HepG2 (cell line): ENCODE data around the gene NDUFV1. TPM values are rescaled to one million over a fixed set of nuclear protein-coding genes. Genes with fewer than 3 reads are reported as not detected.

Source experiments
- ATAC-seq: fragments of 200-7000 bp; cut with Tn5 transposase; 3 replicates; pipeline ENCODE4 v1.9.1; 2020; ENCODE audit warnings: mild to moderate bottlenecking, moderate library complexity
- BruUV-seq: library from RNA; stranded (reverse); fragments of 400-500 nt; replicated peaks from 2 replicates; lab custom pipeline; 2021; lab: Mats Ljungman, UMichigan
- CTCF ChIA-PET: fragments of 300-600 bp; formaldehyde crosslinking; extraction: SDS; loops from one replicate; lab custom pipeline; 2021; ENCODE audit warnings: low total read pairs, inconsistent platforms, low intra/inter-chr PET ratio; lab: Yijun Ruan, JAX
- POLR2A ChIA-PET: fragments of 350-600 bp; sonication (Branson Sonifier 250); formaldehyde crosslinking; loops from one replicate; lab custom pipeline; 2020; ENCODE audit warnings: antibody characterized with exemption, inconsistent platforms; lab: Yijun Ruan, JAX
- DNase-seq: peaks from one replicate; pipeline ENCODE4 v3.0.0-alpha.2; 2015; ENCODE audit warnings: low spot score
- FAIRE-seq: peaks from 3 replicates; lab custom pipeline; 2011; peaks lifted over from hg19 to GRCh38; lab: Jason Lieb, UNC
- H2AFZ ChIP-seq: one replicate; pipeline ENCODE4 v1.6.1; 2011; ENCODE audit warnings: low read length, inconsistent platforms
- H3K27ac ChIP-seq: fragments of 300-600 bp; 3 replicates; pipeline ENCODE4 v1.8.0; 2011; ENCODE audit warnings: mixed run types, mild to moderate bottlenecking, mixed read lengths, low read length, inconsistent platforms; ENCODE audit not compliant: insufficient read depth; ENCODE audit errors: extremely low read length
- H3K27me3 ChIP-seq, 2 experiments: fragments of 200-600 bp in 1 of 2; 2 replicates in 1 of 2; 3 replicates in 1 of 2; pipeline versions ENCODE4 v1.6.0 to v1.8.0; 2011; ENCODE audit warnings: low read length in 2 of 2, mild to moderate bottlenecking in 2 of 2, moderate library complexity in 2 of 2, inconsistent platforms in 1 of 2; ENCODE audit not compliant: insufficient read depth in 2 of 2, control insufficient read depth in 1 of 2
- H3K36me3 ChIP-seq, 2 experiments: fragments of 200-600 bp in 1 of 2; replicated peaks in 1 of 2; 2 replicates in 1 of 2; 3 replicates in 1 of 2; pipeline versions ENCODE4 v1.5.1 to v1.8.0; 2011; ENCODE audit warnings: low read length in 2 of 2, inconsistent platforms in 1 of 2; ENCODE audit not compliant: insufficient read depth in 2 of 2, control insufficient read depth in 1 of 2
- H3K4me1 ChIP-seq: 2 replicates; pipeline ENCODE4 v1.5.1; 2012; ENCODE audit warnings: low read length, inconsistent platforms; ENCODE audit not compliant: insufficient read depth
- H3K4me2 ChIP-seq: 2 replicates; pipeline ENCODE4 v1.6.0; 2011; ENCODE audit warnings: low read depth, low read length, inconsistent platforms
- H3K4me3 ChIP-seq, 3 experiments: fragments of 200-600 bp in 1 of 3; sonication (generic), shearing (Covaris generic) in 1 of 3; replicated peaks in 1 of 3; 2 replicates each; pipeline ENCODE4 v1.5.1; 2011 to 2016; ENCODE audit warnings: low read length in 3 of 3, inconsistent platforms in 2 of 3, low read depth in 2 of 3, mild to moderate bottlenecking in 2 of 3, control low read depth in 1 of 3, mixed read lengths in 1 of 3; ENCODE audit not compliant: insufficient read depth in 1 of 3
- H3K79me2 ChIP-seq: one replicate; pipeline ENCODE4 v1.6.1; 2011; ENCODE audit warnings: low read length, inconsistent platforms; ENCODE audit not compliant: insufficient read depth
- H3K9ac ChIP-seq: 2 replicates; pipeline ENCODE4 v1.6.0; 2011; ENCODE audit warnings: mild to moderate bottlenecking, low read depth, low read length, inconsistent platforms; ENCODE audit not compliant: insufficient read depth
- H3K9me3 ChIP-seq: 2 replicates; pipeline ENCODE4 v1.5.1; 2012; ENCODE audit warnings: mild to moderate bottlenecking, low read length
- H4K20me1 ChIP-seq: 2 replicates; pipeline ENCODE4 v1.6.0; 2011; ENCODE audit warnings: inconsistent platforms, mild to moderate bottlenecking, low read length, moderate library complexity; ENCODE audit not compliant: insufficient read depth
- ARHGAP35 ChIP-seq: sonication (generic); formaldehyde crosslinking; IDR thresholded peaks from 2 replicates; pipeline ENCODE4 v1.9.0; 2022; ENCODE audit warnings: mild to moderate bottlenecking, inconsistent platforms, moderate library complexity, missing genetic modification reagents, borderline replicate concordance
- ARID4A ChIP-seq: sonication (generic); formaldehyde crosslinking; IDR thresholded peaks from 2 replicates; pipeline ENCODE4 v1.5.0; 2020; ENCODE audit warnings: mild to moderate bottlenecking, missing genetic modification reagents, borderline replicate concordance
- ARNT2 ChIP-seq: sonication (generic); formaldehyde crosslinking; IDR thresholded peaks from 2 replicates; pipeline ENCODE4 v1.8.0; 2022; ENCODE audit warnings: mild to moderate bottlenecking, low read depth, missing genetic modification reagents, moderate library complexity
- ATF7 ChIP-seq, 2 experiments: fragments of 450-650 bp in 1 of 2; sonication (generic) in 1 of 2; formaldehyde crosslinking in 1 of 2; IDR thresholded peaks; 2 replicates each; pipeline versions ENCODE4 v1.4.0 to v1.6.1; 2016 to 2020; ENCODE audit warnings: antibody characterized with exemption in 1 of 2, mild to moderate bottlenecking in 1 of 2, missing genetic modification reagents in 1 of 2
- HHEX ChIP-seq: IDR thresholded peaks from 2 replicates; pipeline ENCODE4 v1.6.1; 2016; ENCODE audit warnings: control low read depth
- HMGXB4 ChIP-seq, 2 experiments: sonication (generic) in 1 of 2; formaldehyde crosslinking in 1 of 2; IDR thresholded peaks; 2 replicates each; pipeline versions ENCODE4 v1.4.0 to v1.6.1; 2018 to 2020; ENCODE audit warnings: missing genetic modification reagents in 2 of 2, borderline replicate concordance in 1 of 2, low read depth in 1 of 2, mild to moderate bottlenecking in 1 of 2, missing biosample characterization in 1 of 2
- IKZF1 ChIP-seq: fragments of 450-650 bp; IDR thresholded peaks from 2 replicates; pipeline ENCODE4 v1.7.1; 2016
- IRX3 ChIP-seq: sonication (generic); formaldehyde crosslinking; IDR thresholded peaks from 2 replicates; pipeline ENCODE4 v1.8.1; 2023; ENCODE audit warnings: mild to moderate bottlenecking, low read depth, missing genetic modification reagents, borderline replicate concordance
- ZNF331 ChIP-seq: sonication (generic); formaldehyde crosslinking; IDR thresholded peaks from 2 replicates; pipeline ENCODE4 v1.4.0; 2020; ENCODE audit warnings: missing genetic modification reagents
- WGBS: methylation state at CpG from one replicate; pipeline ENCODE4 v1.1.6; 2017; ENCODE audit warnings: low lambda C conversion rate; 5-methylcytosine and 5-hydroxymethylcytosine counted together
- in situ Hi-C: cut with HindIII; loops from 2 replicates; pipeline ENCODE4 v1.10.0; 2017; ENCODE audit warnings: low pct_unique_long_range_greater_than_20kb; ENCODE audit not compliant: extremely low pct_ligation_motif_present
- intact Hi-C: fragments of 100-400 bp; cut with micrococcal nuclease; formaldehyde crosslinking; loops from one replicate; pipeline ENCODE4 v1.10.0; 2022; ENCODE audit not compliant: unreplicated experiment
- polyA plus RNA-seq, 8 experiments: library from polyadenylated mRNA; depleted of rRNA in 3 of 8; stranded (reverse) in 7 of 8; unstranded in 1 of 8; fragments of >200 nt; fragmentation: Illumina TruSeq in 4 of 8; extraction: Trizol in 4 of 8; gene quantifications; 2 replicates each; pipeline versions ENCODE4 v1.2.1 to v1.2.3, GENCODE V29; 2011 to 2016; ENCODE audit warnings: low read depth in 4 of 8, missing spikeins in 1 of 8, mixed read lengths in 1 of 8; ENCODE audit not compliant: insufficient read depth in 1 of 8
- total RNA-seq, 5 experiments: library from RNA; depleted of rRNA; stranded (reverse); fragments of >200 nt; fragmentation: Illumina TruSeq; extraction: Trizol; gene quantifications; 2 replicates each; pipeline ENCODE4 v1.2.3, GENCODE V29; 2016; ENCODE audit warnings: low read depth in 1 of 5
- TF ChIP-seq, protein P1 (sequence below): sonication (generic); formaldehyde crosslinking; IDR thresholded peaks from 2 replicates; pipeline ENCODE4 v1.9.0; 2022; ENCODE audit warnings: missing genetic modification reagents, mild to moderate bottlenecking, borderline replicate concordance
- TF ChIP-seq, protein P2 (sequence below): sonication (generic); formaldehyde crosslinking; IDR thresholded peaks from 2 replicates; pipeline ENCODE4 v1.4.0; 2020; ENCODE audit warnings: missing genetic modification reagents, borderline replicate concordance

NDUFV1 gene
- total and polyA plus RNA-seq, 2 of the 13 experiments (the other 11 are each of a cell fraction or from before 2014, with no cell fraction given): 88.9 to 137 TPM

DNA sequence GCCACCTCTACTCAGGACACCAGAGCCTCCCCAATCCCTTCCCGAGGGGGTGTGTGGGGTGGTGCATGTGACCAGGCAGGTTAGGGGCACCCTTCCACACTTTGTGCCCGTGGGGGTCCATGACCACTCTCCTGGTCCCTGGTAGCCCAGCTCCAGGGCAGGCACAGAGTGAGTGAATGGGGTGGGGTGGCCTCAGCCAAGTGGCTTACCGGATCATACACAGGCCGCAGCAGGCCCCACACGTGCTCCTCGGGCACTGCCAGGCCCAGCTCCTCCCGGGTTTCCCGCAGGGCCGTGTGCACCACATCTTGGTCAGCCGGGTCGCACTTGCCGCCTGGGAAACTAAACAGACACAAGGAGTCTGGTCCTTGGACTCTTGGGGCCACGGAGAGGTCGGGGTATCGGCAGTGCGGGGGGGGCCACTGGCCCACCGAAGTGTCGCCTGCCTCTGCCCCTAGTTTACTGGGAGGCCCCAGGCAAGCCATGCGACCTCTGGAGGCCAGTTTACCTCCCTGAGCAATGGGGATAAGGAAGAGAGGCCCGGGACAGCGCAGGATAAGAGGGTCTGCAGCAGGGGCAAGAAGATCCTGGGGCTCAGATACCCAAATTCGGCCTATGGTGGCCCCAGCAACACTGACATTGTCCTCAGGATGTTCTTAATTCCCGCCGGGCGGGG lies 22.1 kb downstream of the NDUFV1 start:
- Histone ChIP-seq H3K27me3 (no peaks in the 10 kb centered on the region), H2AFZ (no peak overlapping the region), H3K4me2 (peak overlapping the region; percentile 91), H3K4me3 (peak overlapping the region; percentile 5 to 77 (median 30); a peak in 5 of 6 replicates), H3K9ac (peak overlapping the region; percentile 78), H3K79me2 (no peaks in the 10 kb centered on the region), H4K20me1 (no peaks in the 10 kb centered on the region), H3K36me3 (no peaks in the 10 kb centered on the region), H3K27ac (peak overlapping the region; percentile 83), H3K4me1 (peaks cover 53% of the 10 kb centered on the region), H3K9me3 (no peaks in the 10 kb centered on the region)
- intact Hi-C loops: no loop called here
- no peak for DNase-seq
- ATAC-seq: no peak
- ChIA-PET CTCF (interaction anchor here (2.0 to 2.1 kb wide), 2 partner anchors 14 to 31 kb away, joined by 13 to 16 read pairs; no protein-coding TSS in a partner anchor), POLR2A (interaction anchor here (1.2 to 4.8 kb wide), 10 partner anchors 11 to 275 kb away, joined by 3 to 52 read pairs (median 7); partner anchors contain the start of genes ACY3, AIP, POLD4 and TBX10)
- in situ Hi-C loops: no loop called here
- no peak for FAIRE-seq
- TSS peak; percentile 41 for BruUV-seq
- 42% methylated on average over 19 of the region's 25 CpGs for WGBS
- no peak for TF ChIP-seq ARNT2 (CRISPR knock-in tag)
- no peak for TF ChIP-seq ATF7 (IDR thresholded peaks at IDR 0.05)
- no peak for TF ChIP-seq ATF7 (CRISPR knock-in tag; IDR thresholded peaks at IDR 0.05)
- TF ChIP-seq HHEX (CRISPR knock-in tag): no peak
- TF ChIP-seq IRX3 (CRISPR knock-in tag): no peak
- TF ChIP-seq, protein P1, sequence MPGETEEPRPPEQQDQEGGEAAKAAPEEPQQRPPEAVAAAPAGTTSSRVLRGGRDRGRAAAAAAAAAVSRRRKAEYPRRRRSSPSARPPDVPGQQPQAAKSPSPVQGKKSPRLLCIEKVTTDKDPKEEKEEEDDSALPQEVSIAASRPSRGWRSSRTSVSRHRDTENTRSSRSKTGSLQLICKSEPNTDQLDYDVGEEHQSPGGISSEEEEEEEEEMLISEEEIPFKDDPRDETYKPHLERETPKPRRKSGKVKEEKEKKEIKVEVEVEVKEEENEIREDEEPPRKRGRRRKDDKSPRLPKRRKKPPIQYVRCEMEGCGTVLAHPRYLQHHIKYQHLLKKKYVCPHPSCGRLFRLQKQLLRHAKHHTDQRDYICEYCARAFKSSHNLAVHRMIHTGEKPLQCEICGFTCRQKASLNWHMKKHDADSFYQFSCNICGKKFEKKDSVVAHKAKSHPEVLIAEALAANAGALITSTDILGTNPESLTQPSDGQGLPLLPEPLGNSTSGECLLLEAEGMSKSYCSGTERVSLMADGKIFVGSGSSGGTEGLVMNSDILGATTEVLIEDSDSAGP: peak; percentile 10; the same call in 1 of the 2 replicates
- 0 out of 2 replicates have a peak, but pooled peaks have one; percentile 3 for TF ChIP-seq ARID4A (CRISPR knock-in tag)
- TF ChIP-seq HMGXB4 (CRISPR knock-in tag; IDR thresholded peaks at IDR 0.05; ENCODE audit: borderline replicate concordance in 1 of 2, low read depth in 1 of 2): no peak
- no peak for TF ChIP-seq IKZF1
- TF ChIP-seq, protein P2, sequence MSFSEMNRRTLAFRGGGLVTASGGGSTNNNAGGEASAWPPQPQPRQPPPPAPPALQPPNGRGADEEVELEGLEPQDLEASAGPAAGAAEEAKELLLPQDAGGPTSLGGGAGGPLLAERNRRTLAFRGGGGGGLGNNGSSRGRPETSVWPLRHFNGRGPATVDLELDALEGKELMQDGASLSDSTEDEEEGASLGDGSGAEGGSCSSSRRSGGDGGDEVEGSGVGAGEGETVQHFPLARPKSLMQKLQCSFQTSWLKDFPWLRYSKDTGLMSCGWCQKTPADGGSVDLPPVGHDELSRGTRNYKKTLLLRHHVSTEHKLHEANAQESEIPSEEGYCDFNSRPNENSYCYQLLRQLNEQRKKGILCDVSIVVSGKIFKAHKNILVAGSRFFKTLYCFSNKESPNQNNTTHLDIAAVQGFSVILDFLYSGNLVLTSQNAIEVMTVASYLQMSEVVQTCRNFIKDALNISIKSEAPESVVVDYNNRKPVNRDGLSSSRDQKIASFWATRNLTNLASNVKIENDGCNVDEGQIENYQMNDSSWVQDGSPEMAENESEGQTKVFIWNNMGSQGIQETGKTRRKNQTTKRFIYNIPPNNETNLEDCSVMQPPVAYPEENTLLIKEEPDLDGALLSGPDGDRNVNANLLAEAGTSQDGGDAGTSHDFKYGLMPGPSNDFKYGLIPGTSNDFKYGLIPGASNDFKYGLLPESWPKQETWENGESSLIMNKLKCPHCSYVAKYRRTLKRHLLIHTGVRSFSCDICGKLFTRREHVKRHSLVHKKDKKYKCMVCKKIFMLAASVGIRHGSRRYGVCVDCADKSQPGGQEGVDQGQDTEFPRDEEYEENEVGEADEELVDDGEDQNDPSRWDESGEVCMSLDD (CRISPR knock-in tag): no peak
- no peak for TF ChIP-seq ARHGAP35 (CRISPR knock-in tag)
- no peak for TF ChIP-seq ZNF331
